Smooth muscle cell of the brain vasculature (primary cell): Measurements from ENCODE around the gene C19orf73.
"Not testable (repeated sequence)": the region's sequence is repeated elsewhere in the genome, so short reads cannot be mapped to it uniquely, and the experiment has no call there.

Experiments used
- DNase-seq: peaks from one replicate; pipeline ENCODE4 v3.0.0-alpha.2; 2012; ENCODE audit warnings: low read depth, low spot score

C19orf73 gene

GRCh38 chr19:49101160-49101559 lies 17.8 kb downstream of the C19orf73 start:
- no peak for DNase-seq

DNA sequence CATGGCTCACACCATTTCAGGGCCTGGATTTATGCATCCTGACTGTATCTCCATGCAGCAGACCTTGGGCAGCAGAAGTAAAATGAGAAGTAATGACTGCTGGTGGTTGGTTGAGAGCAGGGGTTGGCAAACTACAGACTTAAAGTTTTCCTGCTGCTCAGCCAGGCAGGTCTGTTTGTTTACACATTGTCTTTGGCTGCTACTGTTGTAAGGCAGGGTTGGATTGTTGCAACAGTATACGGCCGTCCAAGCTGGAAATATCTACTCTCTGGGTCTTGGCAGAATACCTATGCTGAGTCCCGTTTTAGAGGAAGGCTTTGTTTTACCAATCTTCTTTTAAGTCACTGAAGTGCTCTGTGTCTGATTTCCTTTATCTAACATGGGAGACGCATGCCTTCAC lies 20.1 kb downstream of the C19orf73 start:
- no peak for DNase-seq

DNA sequence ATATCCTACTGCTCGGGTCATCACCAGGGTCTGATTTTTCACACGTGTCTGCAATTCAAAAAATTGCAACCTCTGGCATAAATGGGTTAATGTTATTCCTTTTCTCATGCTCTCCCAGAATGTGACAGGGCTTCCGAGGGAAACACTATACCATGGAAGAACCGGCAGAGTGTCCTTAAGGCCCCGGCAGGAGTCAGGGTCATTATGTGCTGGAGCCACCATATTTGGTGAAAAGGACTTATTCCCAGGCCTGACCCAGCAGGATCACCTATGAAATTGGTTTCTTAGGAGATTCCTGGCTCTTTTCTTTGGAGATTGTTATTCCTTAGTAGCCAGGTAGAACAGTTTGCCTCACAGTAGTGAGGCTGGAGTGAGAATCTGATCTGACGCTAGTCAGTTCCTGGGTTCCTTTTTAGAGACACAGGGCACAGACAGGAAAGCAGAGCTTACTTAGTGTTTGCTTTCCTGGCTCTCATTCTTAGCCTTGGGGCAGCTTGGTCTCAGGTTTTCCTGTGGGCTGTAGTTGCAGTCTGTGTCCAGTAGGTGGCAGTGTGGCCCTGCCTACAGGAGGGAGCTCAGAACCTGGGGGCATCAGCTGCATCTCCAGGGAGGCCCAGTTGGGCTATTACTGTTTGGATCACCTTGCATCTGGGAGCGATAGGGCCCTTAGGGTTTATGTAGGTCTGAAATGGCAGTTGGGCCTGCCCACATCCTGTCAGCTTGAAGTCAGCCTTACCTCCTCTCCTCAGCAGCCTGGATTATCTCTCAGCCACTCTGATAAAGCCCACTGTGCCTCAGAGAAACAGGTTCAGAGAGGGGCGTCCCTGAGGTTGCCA lies 21.3 kb downstream of the C19orf73 start:
- DNase-seq = peak; percentile 33

DNA sequence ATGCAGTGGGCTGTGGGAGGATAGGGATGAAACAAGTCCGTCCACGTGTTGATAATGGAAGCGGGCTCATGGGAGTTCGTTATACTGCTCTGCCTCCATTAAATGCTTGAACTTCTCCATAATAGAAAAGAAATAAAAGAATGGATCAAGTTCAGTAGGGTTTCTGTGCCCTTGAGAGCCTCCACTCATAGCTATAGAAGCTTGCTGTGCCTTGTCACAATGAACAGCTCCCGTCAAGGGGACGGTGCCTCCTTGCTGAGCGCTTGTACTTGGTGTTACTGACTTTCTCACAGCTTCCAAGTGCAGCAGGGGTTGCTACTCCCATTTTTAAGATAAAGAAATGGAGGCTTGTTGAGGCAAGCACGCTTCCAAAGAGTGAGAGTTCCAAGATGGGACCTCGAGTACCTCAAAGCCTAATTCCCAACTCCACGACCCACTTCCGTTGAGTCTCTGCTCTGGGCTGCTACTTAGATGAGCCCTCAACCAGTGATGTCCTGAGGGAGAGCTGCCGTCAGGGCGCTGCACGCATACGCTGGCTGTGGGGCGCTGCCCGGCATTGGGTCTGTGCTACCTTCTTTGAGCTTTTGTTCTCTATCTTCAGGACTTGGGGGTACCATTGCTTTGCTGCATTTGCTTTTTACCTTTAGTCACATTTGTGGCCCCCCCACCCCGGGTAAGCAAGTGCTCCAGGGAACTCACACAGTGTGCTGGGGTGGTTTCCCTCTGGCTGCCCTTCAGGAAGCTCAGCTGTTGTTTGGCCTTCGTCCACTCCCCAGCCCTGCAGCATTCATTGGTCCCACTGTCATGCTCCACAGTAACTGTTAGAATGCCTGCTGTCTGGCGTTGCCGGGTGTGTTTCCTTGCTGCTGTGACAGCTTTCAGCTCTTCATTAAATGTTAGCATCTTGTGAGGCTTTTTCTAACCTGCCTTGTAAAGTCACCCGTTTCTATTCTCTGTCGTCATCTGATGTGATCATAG lies 24.1 kb downstream of the C19orf73 start:
- DNase-seq = no peak

DNA sequence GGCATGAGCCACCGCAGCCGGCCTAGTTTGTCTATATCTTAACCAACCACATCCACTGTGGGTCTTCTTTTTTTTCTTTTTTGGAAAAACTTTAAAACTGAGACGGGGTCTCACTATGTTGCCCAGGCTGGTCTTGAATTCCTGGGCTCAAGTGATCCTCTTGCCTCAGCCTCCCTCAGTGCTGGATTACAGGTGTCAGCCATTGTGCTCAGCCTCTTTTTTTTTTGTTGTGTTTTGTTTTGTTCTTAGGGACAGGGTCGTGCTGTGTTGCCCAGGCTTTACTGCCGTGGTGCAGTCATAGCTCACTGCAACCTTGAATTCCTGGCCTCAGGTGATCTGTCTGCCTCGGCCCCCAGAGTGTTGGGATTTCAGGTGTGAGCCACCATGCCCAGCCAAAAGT lies 26.3 kb downstream of the C19orf73 start:
- DNase-seq = no peak

DNA sequence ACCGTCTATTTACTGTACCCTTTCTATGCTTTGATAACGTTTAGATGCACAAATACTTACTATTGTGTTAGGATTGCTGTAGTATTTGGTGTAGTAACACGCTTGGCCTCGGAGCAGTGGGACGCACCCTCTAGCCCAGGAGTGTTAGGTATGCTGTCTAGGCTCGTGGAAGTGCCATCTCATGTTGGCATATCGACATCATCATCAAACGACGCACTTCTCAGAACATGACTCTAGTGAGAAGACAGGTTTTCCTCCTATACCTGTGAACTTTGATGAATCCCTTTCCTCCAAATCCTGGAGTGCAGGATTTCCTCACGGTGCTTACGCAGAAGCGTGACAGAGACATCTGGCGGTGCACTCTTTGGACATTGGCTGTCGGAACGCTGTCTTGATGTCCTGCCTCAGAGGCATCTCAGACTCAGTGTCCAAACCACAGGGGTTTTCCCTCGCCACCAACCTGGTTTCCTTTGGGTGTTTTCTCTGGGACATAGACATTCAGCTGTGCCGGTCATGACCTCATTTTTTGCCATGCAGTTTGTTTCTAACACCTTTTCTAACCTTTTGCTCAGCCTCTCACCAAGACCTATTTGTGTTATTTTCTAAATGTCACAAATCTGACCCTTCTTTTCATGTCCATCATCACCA lies 27.4 kb downstream of the C19orf73 start:
- DNase-seq = no peak

GRCh38 chr19:49086296-49086695 lies 32.6 kb downstream of the C19orf73 start:
- no peak for DNase-seq

DNA sequence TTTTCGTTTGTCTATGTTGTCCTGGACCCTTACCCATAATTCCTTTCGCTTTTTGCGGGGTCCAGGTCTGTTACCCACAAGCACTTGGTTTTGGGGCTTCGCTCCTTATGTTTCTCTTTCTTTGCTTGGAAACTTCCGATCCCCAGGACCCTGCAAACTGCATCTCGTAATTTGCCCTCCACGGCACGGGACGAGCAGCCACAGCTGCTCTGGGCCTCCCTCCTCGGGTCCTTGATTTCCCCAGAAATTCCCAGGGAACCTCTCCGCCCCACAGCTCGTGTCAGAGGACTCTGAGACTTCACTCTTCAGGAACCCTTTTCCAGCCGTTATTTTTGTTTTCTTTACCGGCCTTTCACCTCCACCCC lies 33.1 kb downstream of the C19orf73 start:
- DNase-seq = no peak

GRCh38 chr19:49085020-49085867 lies 33.7 kb downstream of the C19orf73 start, which contains the start of gene SNRNP70:
TSS of gene SNRNP70 (plus strand) at chr19:49085451. CDS start at chr19:49086415, 964 bp downstream.
- DNase-seq = peak; percentile 99

- DNase-seq = no peak
Observed at GRCh38 chr19:49084206-49085019, 34.5 kb downstream of the C19orf73 start.

- no peak for DNase-seq
Observed at GRCh38 chr19:49081273-49081672, 37.7 kb downstream of the C19orf73 start.

DNA sequence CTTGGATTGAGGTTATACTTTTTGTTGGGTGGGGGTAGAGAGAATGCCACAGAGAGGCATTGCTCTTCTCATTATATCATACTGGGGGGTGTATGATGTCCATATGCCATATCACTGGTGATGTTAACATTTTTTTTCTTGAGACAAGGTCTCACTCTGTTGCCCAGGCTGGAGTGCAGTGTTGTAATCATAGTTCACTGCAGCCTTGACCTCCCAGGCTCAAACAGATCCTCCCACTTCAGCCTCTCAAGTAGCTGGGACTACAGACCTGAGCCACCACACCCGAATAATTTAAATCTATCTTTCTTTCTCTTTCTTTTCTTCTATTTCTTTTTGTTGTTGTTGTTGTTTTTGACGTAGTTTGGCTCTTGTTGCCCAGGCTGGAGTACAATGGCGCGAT lies 38.6 kb downstream of the C19orf73 start:
- no peak for DNase-seq

- DNase-seq = not testable (repeated sequence)
Observed at GRCh38 chr19:49074869-49075268, 44.1 kb downstream of the C19orf73 start.

DNA sequence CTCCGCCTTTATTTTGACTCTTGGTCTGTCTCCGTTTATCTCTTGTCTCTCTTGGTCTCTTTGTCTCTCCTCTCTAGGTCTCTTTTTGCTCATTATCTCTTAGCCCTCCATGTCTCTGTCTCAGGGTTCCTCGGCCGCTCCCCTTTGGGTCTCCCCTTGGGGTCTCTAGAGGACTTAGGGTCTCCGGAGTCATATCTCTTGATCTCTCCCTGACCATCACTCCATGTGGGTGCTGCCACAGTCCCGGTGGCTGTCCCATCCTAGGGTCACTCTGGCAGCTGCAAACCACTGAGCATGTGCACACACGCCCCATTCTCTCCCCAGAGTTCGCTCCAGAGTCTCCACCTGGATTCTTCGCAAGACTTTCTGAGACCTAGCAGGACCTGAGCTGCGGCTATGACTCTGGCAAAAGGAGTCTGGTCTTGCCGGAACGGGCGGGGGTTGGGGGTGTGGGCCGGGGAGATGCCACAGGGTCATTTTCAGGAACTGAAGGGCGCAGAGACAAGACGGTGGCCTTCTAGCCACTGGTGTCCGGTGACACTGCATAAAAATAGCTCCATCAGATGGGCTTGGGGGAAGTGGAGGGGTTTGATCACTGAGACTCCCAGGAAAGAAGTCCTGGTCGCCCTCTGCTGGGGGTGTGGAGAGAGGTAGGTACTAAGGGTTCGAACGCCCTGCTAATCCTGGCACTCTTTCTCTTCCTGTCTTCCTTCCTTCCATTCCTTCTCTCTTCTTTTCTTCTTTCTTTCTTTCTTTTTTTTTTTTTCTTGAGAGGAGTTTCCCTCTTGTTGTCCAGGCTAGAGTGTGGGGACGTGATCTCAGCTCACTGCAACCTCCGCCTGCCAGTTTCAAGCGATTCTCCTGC lies 45.2 kb downstream of the C19orf73 start:
- DNase-seq = no peak

- DNase-seq = no peak
Observed at GRCh38 chr19:49071860-49072547, 46.9 kb downstream of the C19orf73 start.

DNA sequence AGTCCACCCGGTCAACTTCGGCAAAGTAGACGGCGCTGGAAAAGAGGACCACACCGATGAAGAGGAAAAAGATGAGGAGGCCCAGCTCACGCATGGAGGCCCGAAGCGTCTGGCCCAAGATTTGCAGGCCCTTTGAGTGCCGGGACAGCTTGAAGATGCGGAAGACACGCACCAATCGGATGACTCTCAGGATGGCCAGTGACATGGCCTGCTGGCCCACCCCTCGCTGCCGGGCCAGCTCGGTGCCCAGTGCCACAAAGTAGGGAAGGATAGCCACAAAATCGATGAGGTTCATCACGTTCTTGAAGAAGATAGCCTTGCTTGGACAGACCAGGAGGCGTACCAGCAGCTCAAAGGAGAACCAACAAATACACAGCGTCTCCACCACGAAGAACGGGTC lies 48.5 kb downstream of the C19orf73 start:
- no peak for DNase-seq

DNA sequence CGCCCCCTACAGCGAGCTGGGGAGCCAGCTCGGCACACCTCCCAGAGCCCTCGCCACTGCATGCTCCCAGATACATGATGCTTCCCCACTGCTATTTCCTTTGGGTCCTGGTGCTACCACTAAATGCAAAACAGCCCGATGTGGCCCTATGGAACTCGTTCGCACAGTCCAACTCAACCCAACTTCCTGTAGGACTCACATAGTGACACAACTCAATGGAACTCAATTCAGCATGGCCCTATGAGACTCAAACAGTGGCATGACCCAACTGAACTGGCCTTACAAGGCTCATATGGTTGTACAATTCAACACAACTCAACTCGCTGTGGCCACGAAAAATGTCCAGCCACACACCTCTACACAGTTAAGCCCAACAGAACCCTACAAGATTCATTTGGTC lies 49.9 kb downstream of the C19orf73 start:
- DNase-seq = no peak
